T47D (cell line): Measurements from ENCODE around the gene PPP1R13B.

ENCODE experiments used
- DNase-seq, 2 experiments: peaks; one replicate each; pipeline versions ENCODE4 v3.0.0 to v3.0.0-alpha.2; 2011 to 2012; ENCODE audit warnings: low read depth in 1 of 2, low spot score in 1 of 2
- JUND ChIP-seq: IDR thresholded peaks from 2 replicates; pipeline ENCODE4 v1.6.1; 2012; ENCODE audit warnings: low read depth
- in situ Hi-C: cut with HindIII; loops from 2 replicates; pipeline ENCODE4 v1.10.0; 2016; ENCODE audit warnings: low sequenced_read_pairs, low pct_unique_long_range_greater_than_20kb

PPP1R13B gene

DNA sequence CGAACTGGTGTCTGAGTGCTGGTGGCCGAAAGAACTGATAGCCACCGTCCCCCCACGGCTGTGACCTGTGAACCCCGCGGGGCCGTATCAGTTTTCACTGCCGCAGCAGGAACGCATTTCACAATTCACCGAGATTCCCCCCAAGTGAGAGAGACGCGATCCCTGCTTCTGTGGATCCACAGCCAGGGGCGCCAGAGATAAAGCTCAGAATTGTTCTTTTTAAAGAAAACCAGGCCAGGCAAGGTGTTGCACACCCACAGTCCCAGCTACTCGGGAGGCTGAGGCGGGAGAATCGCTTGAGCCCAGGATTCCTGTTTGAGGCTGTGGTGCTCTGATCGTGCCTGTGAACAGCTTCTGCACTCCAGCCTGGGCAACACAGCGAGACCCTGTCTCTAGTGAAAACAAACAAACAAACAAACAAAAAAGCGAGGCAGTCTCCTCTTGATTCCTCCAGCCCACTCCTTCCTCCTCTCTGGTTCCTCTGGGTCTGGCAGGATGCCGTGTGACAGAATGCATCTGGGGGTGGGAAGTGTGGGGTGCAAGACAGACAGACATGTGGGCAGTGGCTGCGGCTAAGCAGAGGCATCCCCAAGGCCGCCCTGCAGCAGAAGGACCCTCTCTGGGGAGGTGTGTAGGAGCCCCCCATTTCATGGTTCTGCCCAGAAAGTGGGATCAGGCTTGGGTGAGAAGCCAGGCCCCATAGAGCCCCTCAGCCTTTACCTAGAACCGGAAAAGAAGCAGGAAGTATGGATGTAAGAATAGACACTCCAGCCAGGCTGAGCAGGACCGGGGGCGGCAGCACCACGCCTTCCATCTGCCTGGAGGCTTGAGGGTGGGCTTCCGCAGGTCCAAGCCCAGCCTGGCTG lies 39.2 kb upstream of the PPP1R13B start:
- DNase-seq: no peak
- TF ChIP-seq JUND: no peak
- in situ Hi-C loops: no loop called here

DNA sequence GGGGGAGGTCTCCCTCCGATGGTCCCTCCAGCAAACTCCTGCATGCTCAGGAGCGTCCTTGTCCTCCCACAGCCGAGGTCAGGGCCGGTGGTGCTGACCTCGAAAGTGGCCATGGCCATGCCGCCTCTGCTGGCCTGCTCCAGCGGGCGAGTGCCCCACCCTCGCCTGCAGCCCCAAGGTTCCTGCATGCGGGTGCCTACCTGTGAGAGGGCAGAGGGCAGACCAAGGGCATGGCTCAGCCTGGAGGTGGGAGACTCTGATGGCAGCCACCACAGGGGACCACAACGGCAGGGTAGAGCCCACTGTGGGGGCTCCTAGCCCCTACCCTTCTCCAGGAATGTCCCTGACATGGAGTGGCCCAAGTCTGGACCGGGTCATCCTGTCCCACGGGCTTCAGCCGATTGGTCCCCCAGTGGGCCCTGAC lies 38.1 kb upstream of the PPP1R13B start:
- no peak for DNase-seq
- no peak for TF ChIP-seq JUND
- in situ Hi-C loops: no loop called here

DNA sequence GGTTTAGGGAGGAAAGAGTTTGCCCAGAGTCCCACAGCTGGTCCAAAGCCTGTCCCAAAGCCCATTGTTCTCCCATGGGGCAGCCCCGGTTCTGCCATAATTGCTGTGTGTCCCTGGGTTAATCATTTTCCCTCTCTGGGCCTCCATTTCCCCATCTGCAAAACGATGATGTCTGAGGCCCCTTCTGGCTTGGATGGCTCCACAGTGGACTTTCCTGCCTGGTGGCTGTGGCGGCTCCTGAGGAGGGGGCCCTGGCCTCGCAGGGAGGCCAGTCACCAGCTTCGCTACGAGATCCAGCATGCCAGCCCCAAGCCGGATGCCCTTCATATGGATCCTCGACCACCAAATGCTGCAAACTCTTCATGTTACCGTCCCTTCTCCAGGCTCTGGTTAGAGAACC lies 37.5 kb upstream of the PPP1R13B start:
- no peak for TF ChIP-seq JUND
- no peak for DNase-seq
- in situ Hi-C loops: no loop called here

DNA sequence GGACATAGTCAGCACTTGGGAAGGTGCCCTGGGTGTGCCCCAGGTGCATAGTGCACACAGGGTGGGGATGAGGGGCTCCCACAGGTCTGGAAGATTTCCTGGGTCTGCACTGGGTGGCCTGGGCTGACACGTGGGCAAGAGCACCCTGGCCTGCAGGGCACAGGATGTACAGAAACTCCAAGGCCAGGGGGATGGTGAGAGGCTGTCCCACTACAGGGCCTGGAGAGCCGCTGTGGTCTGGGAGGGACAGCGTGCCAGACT lies 35.8 kb upstream of the PPP1R13B start:
- no peak for DNase-seq
- TF ChIP-seq JUND: no peak
- in situ Hi-C loops: no loop called here

DNA sequence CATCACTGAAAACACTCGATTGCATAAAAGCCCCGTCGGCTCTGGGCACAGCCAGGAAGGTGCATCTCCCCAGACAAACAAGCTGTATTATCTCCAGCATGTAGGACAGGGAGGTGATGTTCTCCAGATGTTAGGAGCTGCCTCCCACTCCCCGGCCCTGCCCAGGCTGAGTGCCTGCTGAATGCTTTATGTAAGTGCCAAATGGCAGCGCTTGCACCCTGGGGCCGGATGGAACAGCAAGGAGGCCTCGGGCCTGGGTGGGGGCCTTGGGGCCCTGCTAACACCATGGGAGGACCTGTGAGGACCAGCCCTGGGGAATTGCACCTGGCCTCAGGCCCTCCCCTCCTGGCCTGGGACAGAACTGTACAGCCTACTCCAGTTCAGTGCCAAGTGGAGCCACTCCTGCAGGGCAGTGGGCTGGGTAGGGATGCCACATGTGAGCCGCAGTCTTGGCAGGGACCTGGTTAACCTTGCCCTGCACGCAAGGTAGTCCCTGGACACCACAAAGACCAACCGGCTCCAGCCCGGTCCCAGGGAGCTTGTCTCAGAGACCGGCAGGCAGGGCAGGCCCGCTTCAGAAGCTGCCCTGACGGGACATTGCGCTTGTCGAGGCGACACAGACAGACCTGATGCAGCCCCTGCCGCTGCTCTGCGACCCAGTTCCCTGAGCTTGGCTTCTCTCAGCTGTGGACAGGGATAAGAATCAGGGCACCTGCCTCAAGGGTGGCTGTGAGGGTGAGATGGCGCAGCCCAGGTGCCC lies 35.3 kb upstream of the PPP1R13B start:
- TF ChIP-seq JUND: no peak
- DNase-seq: no peak
- in situ Hi-C loops: no loop called here

DNA sequence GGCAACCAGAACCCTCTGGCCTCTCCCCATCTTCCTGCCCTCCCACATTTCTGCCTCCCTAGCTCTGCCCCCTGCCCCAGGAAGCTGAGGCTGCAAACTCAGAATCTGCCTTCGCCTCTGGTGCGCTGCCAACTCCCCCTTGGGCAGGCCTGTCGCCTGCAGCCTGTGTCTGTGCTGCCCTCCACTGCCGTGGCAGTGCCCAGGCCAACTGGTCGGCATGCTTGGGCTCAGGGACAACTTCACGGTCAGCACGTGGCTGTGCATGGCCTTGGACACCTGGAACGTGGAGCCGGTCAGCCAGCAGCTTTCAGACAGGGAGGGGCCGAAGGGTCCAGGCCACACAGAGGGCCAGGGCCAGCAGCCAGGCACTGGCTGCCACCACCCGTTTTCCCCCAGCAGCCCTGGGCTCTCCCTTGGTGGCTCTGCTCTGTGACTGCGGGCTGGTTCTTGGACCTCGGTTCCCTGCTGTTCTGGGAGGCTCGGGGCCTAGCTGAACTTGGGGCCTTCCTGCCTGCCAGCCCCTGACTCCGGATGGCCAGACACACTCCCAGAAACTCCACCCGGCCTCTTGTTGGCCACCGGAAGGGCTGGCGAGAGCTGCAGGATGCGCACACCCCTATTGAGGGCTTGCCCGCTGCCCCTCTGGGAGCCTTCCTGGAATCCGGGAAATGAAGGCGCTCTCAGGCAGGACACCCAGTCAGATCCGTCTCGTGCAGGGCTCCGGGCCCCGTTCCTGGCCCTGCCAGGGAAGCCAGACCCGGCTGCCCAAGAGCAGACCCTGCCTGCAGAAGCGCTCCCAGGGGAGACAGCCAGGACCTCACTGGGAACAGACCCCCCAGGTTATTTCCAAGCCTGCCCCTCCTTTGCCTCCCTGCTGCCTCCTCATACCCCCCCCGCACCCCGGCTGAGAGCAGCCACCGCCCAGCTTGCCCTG lies 34.2 kb upstream of the PPP1R13B start:
- in situ Hi-C loops: no loop called here
- no peak for DNase-seq
- no peak for TF ChIP-seq JUND

DNA sequence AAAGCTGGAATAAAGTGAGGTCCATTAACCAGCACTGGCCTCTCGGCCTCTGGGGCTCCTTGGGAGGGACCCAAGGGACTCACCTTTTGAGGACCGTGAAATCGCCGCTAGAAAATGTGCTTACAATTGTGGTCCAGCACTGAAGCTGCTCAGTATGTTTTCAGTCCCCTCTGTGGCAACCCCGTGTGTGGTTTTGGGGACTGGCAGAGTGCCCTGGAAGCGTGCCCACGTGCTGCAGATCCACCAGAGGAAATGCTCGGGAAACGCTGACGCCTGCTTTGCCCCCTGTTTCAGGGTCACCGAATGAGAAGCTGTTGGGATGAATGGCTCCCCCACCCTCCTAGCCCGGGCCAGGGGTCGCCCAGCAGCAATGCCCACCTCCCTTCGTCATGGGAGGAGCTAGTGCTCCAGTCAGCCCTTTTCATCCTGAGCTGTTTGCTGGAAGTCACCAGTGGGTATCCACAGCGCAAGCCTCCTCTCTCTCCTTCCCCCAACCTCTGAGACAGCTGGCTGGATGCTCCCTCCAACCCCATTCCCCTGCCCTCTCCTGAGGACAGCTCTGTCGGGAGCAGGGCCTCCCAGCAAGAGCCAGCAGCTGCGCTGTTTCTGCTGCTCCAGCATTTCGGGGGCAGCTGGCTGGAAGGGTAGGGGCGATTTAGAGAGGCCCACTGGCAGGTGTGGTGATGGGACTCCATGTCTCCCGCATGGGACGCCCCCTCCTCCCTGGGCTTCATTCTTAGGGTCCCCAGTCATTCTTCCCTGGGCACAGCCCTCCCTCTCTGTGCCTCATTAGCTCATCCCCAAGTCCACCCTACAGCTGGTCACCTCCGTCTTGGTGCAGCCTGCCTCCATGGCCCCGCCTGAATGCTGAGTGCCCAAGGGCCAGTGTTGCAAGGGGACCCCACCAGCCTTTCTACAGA lies 33.2 kb upstream of the PPP1R13B start:
- DNase-seq: peak; percentile 65 to 81
- no peak for TF ChIP-seq JUND

DNA sequence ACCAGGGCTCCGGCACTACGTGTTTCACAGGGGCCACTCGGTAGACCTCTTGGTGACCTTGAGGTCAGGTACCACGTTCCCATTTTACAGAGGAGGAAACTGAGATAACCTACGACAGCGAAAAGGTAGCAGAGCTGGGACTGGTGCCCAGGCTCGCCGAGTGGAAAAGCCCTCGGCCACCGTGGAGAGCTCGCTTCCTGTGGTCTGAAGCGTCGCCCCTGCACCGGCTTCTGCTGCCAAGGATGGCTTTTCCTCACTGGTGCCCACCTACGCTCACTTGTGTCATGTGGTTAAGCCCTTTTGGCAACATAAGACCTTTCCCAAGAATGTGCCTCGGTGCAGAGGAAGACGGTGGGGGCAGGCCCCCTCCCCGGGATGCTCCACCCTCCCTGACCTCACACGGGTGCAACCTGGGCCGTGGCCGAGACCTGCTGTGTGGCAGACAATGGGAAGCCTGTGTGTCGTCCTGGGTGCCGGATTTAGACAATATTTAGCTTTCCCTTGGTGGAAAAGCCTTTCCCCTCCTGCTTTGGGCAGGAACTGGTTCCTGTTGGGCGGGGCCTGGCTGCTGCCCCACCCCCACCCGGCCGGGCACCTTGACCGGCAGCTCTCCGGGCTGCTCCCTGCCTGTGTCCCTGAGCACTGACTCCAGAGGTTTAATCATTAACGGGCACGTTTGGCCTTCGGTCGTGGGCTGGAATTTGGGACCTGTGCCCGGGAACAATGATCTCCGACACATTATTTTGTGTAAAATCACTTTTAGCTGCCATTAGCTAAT lies 32.4 kb upstream of the PPP1R13B start:
- DNase-seq: peak; percentile 94 to 97
- TF ChIP-seq JUND: no peak
- in situ Hi-C loops: no loop called here

More for the DNA sequence above, 33.2 kb upstream of the PPP1R13B start:
- in situ Hi-C loops: no loop called here

DNA sequence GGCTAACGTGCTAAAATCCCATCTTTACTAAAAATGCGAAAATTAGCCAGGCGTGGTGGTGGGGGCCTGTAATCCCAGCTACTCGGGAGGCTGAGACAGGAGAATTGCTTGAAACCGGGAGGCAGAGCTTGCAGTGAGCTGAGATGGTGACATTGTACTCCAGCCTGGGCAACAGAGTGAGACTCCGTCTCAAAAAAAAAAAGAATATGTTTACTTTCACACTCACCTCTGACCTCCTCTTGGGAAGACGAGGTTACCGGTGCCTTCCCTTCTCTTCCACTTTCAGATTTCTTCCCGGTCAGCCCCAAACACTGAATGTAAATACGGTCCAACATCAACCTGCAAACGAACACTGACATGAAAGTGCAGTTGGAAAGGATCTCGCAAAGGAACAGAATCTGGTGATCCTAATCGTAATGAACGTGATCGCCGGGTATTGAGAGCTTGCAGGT lies 31.8 kb upstream of the PPP1R13B start:
- in situ Hi-C loops: no loop called here
- DNase-seq: peak in 1 of 2 experiments; percentile 47
- TF ChIP-seq JUND: no peak

DNA sequence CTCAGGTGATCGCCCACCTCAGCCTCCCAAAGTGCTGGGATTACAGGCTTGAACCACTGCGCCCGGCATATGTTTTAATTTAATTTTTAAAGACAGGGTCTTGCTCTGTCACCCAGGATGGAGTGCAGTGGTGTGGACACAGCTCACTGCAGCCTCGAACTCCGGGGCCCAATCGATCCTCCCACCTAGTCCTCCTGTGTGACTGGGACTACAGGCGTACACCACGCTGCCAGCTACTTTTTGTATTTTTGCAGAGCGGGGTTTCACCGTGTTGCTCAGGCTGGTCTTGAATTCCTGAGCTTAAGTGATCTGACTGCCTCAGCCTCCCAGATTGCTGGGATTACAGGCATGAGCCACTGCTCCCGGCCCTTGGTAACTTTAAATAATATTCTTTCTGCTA lies 30.8 kb upstream of the PPP1R13B start:
- no peak for TF ChIP-seq JUND
- DNase-seq: no peak
- in situ Hi-C loops: no loop called here

DNA sequence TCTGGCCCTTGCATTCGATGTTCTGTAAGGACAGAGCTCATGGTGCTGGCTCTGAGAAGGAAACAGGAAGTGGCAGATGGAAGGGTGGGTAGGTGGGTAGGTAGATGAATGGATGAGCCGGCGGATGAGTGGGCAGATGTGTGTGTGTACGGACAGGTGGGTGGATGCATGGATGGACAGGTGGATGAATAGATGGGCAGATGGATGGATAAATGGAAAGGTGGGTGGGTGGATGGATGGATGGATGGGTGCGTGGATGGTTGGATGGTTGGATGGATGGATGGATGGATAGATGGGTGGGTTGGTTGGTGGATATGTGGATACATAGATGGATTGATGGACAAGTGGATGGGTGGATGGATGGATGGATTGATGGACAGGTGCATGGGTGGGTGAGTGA lies 27.6 kb upstream of the PPP1R13B start:
- in situ Hi-C loops: no loop called here
- no peak for TF ChIP-seq JUND
- no peak for DNase-seq
